AML-193 (cell line): ENCODE measurements around the gene MAP2K5.
A peak's percentile ranks its signal among the peaks of the same experiment; 100 is the strongest.

ENCODE experiments used
- DNase-seq, 2 experiments: peaks; one replicate each; lab custom pipeline; 2025; lab: John Stamatoyannopoulos, UW

MAP2K5 gene

DNA sequence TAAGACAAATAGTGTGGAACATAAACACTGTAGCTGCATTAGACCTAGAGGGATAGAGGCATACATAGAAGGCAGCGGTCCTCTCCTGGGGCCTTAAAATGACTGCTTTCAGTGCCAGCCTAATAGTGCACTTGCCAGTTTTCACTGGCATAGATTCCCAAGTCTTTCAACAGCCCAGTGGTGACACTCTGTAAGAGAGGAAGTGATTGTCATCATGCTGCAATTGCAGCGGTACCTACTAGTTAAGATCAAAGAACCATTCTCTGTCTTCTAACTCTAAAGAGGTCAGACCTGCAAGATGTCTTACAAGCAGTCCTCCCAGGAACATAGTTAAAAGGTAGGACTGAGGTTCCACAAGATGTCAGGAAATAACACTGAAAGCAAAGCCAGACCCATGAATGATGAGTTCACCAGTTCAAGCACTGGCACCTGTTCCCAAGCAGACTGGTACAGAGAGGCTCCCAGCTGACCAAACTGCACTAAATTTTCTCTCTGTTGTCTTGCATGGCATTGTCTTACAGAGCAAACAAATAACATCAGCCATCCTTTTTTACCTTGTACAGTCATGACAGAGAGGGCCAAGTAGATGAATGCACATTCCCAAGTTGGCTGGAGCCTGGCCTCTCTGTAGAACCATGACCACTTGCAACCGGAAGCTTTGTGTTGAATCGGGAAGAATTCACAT, 182.3 kb downstream of the MAP2K5 start:
- DNase-seq: peak; percentile 18 to 38

DNA sequence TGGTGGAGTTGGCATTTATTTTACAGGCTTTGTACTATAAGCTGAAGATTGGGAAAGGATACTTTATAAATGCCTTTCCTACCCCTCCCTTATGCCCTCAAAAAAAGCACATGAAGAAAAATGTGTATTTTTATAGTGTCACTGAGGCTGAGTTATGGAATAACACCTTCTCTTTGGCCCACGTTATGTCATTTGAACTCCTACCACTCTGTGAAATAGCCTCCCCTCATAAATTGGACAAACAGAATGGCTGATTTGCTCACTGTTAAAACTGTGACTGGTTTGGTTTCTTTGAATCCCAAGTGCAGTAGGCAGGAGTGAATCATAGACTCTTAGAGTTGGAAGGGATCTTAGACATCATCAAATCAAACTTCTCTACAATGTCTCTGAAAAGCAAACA, 187.6 kb downstream of the MAP2K5 start:
- no peak for DNase-seq

DNA sequence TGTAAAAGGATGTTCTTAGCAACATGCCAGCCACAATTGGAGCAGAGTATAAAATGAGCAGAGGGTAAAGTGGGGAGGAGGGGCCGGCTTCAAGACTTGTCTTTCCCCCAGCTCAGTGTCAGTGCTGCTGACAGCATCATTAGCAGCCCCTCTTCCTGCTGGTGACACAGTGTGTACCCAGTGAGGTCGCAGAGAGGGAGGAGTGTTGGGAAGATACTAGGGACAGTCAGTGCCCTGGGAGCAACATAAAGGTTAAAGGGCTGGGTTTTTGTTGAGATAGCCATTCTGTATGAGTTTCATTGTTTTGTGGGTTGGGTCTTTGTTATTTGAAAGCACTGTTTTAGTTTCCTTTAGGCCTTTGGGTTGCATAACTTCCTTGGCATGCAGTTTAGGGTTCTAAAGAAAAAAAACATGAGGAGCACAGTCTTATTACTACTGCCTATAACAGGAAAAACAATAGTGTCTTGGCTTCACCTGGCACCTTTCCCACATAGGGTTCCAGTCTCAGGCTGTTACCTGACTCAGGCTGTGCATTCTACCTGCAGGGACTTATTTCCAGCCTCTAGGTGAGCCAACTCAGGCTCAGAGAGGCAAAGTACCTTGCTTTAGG, 188.7 kb downstream of the MAP2K5 start:
- DNase-seq: peak; percentile 3 to 4

DNA sequence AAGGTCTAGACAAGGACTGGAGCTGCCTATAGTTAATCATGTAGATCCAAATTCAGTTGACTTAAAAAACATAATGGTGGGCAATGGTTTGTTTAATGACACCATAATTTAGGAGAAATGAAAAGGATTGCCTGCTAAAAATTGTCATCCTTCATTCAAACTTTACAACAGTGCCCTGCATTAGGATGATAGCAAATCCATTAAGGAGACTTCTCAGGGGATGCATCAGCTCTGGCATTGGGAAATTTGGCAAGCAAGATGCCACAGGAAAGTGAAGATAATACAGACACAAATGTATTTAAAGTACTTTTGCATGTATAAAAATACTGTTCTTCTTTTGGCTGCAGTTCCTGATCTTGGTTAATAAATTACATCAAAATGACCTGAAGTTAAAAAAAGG, 189.7 kb downstream of the MAP2K5 start:
- no peak for DNase-seq

DNA sequence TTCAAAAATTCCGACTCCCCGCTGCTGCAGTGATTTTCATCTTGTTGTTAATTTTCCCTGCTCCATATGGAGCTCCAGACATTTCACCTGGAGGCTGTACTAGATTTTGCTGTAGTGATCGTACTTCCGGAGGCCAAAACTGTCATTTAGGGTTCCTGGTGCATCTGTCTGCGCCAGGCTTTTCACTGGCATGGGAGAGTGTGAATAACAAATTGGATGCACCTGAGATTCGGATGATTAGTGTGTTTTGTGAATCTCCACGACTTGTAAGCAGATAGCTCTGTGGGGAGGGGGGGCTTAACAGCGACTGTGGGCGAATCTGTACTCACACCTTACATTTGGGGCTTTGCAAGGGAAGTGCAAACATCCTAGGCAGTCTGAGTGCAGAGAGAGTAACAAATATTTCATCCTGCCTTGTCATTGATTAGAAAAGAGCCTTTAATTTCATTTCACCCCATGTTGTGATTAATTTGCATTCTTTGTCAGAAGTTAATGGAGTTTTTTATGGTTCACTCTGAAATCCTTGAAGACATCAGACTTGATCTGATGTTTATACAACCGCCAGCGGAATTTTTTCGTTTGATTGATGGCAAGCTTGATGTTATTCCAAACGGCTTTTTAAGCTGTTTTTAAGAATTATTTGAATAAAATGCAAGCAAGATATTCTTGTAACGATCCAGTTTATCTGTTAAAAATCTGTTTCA, 190.3 kb downstream of the MAP2K5 start:
- no peak for DNase-seq

DNA sequence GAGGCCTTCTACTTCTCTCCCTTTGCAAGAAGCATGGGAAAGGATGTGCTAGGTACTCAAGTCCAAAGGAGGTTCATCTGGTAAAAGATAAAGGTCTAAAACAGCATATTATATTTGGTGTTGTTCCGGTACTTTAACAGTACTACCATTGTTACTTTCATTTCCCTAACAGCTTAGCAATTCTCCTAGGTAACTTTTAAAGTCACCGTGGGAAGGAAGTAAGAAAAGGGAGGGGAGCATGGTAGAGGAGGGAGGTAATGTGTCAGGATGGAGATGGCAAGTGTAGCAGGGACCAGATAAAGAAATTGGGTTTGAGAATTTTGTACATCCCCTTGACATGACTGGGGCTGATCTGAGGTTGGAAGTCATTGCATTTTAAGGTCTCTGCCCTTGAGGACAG, 193.4 kb downstream of the MAP2K5 start:
- DNase-seq: no peak

DNA sequence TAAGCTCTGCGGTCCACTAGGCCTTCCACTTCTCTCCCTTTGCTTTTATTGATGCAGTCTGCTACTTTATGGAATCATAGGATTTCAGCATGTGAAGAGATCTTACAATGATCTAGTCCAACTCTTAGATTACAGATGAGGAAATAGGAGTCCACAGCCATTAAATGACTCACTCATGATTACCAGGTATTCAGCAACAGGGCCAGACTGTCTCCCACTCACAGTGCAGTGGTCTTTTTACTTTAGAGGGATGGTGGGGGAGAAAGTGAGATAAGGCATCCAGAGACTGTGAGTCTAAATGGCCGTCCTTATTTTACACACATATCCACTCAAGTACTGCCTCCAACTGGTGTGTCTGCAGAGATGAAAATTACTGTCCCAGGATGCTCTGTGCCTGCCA, 194.3 kb downstream of the MAP2K5 start:
- no peak for DNase-seq

DNA sequence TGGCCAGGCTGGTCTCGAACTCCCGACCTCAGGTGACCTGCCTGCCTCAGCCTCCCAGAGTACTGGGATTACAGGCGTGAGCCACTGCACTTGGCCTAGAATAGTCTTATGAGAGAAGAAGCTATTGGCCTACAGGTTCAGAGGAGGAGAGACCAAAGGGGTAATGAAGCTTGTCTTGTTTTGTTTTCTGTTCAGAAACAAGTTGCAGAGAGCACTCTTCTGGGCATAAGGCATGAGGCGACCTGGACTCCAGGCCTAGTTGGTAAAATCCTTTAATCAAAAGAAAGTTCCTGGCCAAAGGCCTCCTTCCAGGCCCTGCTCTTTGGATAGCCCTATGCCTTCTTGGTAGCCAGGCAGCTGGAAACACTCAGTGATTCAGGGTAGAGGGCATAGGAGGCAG, 195.6 kb downstream of the MAP2K5 start:
- no peak for DNase-seq

DNA sequence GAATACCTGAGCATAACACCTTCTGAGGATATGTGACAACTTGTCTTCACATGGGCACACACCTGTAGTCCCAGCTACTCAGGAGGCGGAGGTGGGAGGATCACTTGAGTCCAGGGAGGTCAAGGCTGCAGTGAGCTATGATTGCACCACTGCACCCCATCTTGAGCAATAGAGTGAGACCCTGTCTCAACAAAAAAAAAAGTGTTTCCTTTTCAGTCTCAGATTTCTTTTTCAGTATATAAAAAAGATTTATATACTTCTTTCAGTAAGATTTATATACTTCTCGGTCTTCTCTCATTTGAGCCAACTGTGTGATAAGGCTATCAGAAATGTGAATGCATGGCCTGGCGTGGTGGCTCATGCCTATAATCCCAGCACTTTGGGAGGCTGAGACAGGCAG, 197.9 kb downstream of the MAP2K5 start:
- DNase-seq: no peak

DNA sequence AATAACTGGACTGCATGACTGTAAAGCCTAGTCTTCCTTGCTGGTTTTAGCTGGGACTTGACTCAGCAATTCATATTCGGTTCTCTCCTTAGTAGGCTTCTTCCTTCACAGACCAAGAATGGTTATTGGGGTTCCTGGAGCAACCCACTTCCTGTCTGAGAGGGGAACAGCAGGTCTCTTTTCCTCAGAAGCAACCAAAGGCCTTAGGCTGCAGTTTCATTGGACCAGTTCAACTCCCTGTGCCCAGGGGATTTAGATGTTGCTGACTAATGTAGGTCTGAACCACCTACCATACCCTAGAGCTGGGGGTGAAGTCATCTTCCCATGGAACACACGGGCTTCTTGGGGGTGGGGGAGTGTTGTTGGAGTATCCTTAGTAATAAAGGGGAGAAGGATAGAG, 198.8 kb downstream of the MAP2K5 start:
- DNase-seq: peak; percentile 43 to 44

DNA sequence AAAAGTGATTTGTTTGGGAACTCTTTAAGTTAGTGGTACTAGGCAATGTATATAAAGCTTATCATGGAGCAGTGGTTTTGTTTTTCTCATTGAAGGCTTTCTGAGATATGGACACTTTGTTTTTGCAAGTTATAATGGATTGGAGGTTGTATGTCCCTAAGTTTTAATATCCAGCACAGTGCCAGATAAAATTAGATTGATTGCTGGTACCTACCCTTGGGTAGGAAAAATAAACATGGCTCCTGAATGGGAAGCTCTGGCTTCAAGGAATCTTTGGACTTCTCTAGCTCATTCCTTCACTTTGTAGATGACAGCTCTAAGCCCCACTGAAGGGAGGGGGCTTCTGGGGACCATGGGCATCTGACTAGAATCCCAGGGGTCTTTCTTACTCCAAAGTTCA, 201.1 kb downstream of the MAP2K5 start:
- DNase-seq: no peak

DNA sequence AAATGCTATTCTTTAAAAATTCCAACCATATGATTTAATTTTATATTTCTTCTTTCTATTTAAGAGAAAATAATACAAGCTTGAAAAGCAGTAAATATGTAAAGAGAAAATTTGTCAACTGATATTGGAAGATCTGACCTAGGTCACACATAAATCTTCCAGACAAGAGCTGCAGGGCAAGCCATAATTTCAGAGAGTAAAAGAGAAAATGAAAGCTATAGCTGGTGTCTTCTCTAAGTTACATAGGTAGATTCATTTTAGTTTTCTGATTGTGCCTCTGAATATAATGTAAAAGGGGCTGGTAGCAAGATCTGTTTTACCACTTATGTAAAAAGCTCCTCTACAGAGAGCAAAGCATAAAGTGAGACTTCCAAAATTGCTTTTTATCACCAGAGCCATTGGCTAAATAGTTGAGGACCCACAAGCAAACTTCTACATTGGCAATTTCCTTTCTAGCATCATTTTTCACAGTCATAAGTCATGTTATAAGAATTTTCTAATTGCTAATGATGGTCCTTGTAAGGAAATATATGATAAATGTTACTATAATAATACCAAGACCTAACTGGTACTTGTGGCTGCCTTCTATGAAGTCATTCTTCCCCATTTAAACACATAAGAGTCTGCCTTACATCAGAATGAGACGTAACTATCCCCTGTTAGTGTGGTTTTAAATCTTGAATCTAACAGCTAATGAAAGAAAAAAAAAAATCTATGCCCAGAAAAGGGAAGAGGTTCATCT, 202.0 kb downstream of the MAP2K5 start:
- DNase-seq: peak in 1 of 2 experiments; percentile 3

DNA sequence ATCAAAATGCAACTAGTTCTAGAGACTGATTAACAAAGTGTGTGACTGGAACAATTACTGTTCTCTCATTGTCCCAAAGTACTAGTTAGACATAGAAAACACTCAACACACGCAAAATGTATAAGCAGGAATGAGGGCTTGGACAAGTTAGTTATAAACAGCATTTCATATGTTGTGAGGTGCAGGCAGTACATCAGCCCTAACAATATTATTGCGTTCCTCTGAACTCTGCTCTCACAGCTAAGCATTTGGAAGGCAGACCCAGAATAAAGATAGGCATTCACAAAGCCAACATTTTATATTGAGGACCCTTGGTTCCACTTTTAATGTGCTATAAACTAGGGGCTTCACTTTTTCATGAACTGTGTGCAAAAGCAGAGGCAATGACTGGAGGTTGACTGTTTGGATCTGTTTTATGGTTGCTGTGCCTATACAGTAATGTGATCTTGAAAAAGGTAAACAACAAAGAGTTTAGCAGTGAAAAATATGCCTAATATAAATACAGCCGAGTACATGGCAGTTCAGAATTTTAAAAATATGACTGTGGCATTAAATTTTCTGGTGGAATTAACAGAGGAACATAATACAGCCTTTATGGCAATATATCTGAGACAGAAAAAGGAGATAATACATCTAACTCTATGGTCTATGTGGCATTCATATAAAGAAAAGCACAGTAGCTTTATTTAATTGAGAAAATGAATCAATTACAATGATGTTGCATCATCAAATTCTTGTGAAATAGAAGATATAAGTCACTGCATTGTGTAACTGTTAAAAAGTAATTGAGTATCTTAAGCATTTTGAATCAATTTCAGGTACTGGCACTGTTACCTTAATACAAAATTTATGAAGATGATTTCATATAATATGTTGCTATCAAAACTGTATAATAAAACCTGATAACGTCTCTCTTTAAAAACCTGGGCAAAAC, 202.8 kb downstream of the MAP2K5 start:
- peak; percentile 39 to 49 for DNase-seq

DNA sequence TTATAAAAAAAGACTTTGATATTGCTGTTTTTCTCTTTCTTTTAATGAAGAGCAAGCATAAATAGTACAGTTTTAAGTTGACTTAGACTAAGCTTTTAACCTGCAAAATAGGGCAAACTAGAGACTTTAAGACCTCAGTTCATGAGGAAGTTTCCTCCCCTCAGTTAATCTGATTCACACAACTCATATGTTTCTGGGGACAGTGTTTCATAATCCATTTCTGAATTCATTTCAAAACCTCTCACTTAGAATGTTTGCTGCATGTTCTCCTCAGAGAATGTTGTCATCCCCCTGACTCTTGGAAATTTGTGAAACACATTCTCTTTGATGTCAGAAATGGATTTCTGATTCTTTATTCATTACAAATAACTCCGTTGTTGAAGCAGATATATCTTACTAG, 203.5 kb downstream of the MAP2K5 start:
- peak; percentile 86 for DNase-seq

DNA sequence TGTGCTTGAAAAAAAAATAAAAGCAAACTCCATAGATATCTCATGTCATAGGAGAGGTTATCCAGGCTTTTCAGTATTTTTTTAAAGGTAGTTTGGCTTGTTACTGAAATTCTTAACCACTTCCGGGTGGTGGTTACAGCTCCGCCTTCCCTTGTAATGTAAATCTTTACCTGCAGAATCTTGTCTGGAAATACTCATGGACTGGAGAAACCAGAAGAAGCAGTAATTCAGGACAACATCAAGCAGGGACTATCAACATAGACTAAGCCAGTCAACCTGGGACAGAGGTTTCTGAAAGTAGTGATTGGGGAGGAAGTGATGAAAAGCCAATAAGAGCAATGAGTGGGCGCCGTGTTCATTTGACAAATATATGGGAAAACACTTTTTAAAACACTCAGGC, 203.9 kb downstream of the MAP2K5 start:
- no peak for DNase-seq

DNA sequence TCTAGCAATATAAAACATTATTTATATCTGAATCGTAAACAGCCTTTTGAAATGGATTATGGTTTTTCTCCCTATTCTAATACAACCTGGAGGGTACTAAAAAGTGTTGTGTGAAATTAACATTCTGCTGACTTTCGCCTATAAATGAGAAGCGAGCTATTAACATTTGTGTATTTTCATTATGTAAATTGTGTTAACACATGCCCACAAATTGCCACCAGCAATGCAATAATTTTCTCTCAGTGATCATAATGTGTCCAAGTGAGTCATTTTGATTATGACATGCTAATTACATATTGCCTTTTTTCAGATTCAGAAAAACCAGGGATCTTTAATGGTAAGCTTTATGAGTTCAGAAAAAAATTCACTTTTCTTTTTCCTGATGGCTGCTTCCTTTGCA, 205.4 kb downstream of the MAP2K5 start:
- no peak for DNase-seq

DNA sequence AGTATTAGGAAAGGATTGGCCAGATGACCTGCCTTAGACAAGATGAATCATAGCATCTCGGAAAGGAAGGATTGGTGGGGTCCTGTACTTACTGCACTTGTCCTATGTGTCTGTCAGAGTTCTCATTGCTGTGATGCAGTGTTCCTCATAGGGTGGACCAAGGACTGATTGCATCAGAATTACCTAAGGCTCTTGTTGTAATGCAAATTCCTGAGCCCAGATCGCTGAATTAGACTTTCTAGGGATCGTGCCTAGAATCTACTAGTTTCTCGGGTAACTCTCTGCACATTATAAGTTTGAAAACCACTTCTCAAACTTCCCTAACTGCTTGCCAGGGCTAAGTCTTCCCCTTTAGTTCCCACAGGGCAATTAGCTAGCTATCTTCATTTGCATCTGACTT, 207.9 kb downstream of the MAP2K5 start:
- no peak for DNase-seq

DNA sequence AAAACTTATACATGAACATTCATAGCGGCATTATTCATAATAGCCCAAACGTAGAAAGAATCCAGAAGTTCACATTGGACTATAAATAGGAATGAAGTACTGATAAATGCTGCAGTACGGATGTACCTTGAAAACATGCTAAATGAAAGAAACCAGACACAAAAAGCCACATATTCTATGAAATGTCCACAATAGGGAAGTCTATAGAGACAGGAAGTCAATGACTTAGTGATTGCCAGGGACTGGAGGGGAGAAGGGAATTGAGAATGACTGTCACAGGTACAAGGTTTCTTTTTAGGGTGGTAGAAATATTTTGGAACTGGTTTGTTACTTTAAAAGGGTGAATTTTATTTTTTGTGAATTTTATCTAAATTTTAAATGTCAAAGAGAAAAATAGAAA, 211.4 kb downstream of the MAP2K5 start:
- DNase-seq: peak in 1 of 2 experiments; percentile 28

DNA sequence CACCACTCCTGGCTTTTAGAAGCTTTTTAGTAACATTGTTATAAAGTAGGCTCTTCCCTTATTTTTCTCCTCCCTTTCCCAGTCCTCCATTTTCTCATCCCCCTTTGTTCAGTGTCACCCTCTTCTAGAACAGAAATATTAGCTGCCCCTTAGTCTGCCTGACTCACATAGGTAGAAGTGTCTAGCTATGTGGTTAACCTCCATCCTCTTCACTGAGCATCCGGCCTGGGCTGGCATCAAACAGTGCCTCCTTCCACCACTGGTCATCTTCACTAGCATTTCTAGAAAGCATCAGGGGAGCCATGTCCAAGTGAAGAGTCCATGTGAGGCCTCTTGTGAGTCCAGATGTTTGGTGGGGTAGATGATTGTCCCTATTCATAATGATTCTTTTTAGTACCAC, 212.8 kb downstream of the MAP2K5 start:
- DNase-seq: no peak

DNA sequence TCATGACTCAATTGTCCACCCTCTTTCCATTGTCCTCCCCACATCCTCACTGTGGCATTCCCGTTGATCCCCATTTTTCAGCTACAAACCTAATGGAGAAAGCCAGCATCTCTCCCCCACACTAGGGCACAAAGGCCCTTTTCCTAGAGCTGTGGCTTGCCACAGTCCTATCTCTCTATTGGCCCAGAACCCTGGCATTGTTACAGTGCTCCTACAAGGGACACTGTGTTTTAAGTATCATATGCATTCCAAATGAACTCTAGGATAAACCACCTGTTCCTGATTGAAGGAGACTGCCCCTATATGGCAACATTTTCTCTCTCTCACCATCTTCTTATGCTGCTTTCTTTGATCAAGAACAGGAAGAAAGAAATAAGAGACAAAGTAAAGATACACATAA, 213.4 kb downstream of the MAP2K5 start:
- no peak for DNase-seq

DNA sequence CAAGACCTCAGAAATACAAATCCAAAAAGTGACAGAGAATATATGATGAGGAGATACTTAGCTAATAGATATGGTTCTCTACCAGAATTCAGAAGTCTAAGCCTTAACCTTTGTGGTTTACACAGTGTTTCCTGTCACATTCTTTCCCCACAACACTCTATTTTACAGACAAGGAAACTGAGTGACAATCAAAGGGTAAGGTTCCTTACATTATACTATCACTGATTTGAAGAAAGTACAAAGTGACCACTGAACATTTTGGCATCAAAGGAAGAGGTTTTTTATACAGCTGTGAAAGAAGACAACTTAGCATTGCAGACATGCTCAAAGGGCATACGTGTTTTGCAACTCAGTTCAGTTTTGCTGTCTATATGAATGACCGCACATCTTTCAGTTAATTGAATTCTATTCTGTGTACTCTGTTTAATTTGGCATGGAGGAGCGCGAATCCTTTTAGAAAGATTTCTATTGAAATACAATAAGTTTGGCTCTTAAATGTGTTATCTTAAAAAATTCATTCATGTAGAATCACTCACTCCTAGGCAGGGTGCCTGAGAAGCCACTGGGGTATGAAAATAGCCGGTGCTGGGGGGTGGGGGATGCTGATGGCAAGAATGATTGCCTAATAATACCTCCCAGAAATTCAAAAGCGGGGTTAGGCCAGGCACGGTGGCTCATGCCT, 216.3 kb downstream of the MAP2K5 start:
- no peak for DNase-seq
